ENCODE measurements around the gene GOLGA8J. TPM values are rescaled to one million over a fixed set of nuclear protein-coding genes. Genes with fewer than 3 reads are reported as not detected.

The GOLGA8J gene
- total and polyA plus RNA-seq, 4 donors = 0.06 to 0.25 TPM; not detected in 2

- no peak for TF ChIP-seq ZBTB33 (IDR thresholded peaks at IDR 0.05)
Observed at GRCh38 chr15:30055604-30056003, 27.2 kb upstream of the GOLGA8J start (continued).

- Histone ChIP-seq H3K27me3 (ENCODE audit: control insufficient read depth in 4 of 4, insufficient read depth in 4 of 4, low read length in 3 of 4) (no peaks in the 10 kb centered on the region), H3K4me3 (ENCODE audit: low read depth in 1 of 3, low read length in 3 of 3) (no peak overlapping the region), H3K9ac (ENCODE audit: low read depth in 1 of 2, low read length in 2 of 2) (no peak overlapping the region), H3K36me3 (ENCODE audit: control insufficient read depth in 4 of 4, insufficient read depth in 3 of 4, low read depth in 1 of 4, low read length in 3 of 4) (no peaks in the 10 kb centered on the region), H3K27ac (ENCODE audit: low read depth in 1 of 2, low read length in 2 of 2) (no peak overlapping the region), H3K9me3 (ENCODE audit: control insufficient read depth in 4 of 4, low read length in 3 of 4) (no peaks in the 10 kb centered on the region), H3K4me1 (ENCODE audit: control insufficient read depth in 4 of 4, insufficient read depth in 4 of 4, low read length in 3 of 4) (no peaks in the 10 kb centered on the region)
- no peak for TF ChIP-seq FOXA1 (IDR thresholded peaks at IDR 0.05)
- TF ChIP-seq, protein P1, sequence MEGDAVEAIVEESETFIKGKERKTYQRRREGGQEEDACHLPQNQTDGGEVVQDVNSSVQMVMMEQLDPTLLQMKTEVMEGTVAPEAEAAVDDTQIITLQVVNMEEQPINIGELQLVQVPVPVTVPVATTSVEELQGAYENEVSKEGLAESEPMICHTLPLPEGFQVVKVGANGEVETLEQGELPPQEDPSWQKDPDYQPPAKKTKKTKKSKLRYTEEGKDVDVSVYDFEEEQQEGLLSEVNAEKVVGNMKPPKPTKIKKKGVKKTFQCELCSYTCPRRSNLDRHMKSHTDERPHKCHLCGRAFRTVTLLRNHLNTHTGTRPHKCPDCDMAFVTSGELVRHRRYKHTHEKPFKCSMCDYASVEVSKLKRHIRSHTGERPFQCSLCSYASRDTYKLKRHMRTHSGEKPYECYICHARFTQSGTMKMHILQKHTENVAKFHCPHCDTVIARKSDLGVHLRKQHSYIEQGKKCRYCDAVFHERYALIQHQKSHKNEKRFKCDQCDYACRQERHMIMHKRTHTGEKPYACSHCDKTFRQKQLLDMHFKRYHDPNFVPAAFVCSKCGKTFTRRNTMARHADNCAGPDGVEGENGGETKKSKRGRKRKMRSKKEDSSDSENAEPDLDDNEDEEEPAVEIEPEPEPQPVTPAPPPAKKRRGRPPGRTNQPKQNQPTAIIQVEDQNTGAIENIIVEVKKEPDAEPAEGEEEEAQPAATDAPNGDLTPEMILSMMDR (IDR thresholded peaks at IDR 0.05; ENCODE audit: low read depth, low read length, missing input control) = no peak
- TF ChIP-seq ZBTB33 (IDR thresholded peaks at IDR 0.05) = no peak
- TF ChIP-seq HNF4A (conservative IDR thresholded peaks at IDR 0.05) = no peak
- WGBS = 92% methylated on average over 4 of the region's 4 CpGs
- DNase-seq (ENCODE audit: low spot score) = no peak
Observed at GRCh38 chr15:30056166-30056565, 26.6 kb upstream of the GOLGA8J start.

- Histone ChIP-seq H3K9me3 (ENCODE audit: control insufficient read depth in 4 of 4, low read length in 3 of 4) (no peaks in the 10 kb centered on the region), H3K4me1 (ENCODE audit: control insufficient read depth in 4 of 4, insufficient read depth in 4 of 4, low read length in 3 of 4) (no peaks in the 10 kb centered on the region), H3K27ac (ENCODE audit: low read depth in 1 of 2, low read length in 2 of 2) (no peak overlapping the region), H3K4me3 (ENCODE audit: low read depth in 1 of 3, low read length in 3 of 3) (no peak overlapping the region), H3K9ac (ENCODE audit: low read depth in 1 of 2, low read length in 2 of 2) (no peak overlapping the region), H3K27me3 (ENCODE audit: control insufficient read depth in 4 of 4, insufficient read depth in 4 of 4, low read length in 3 of 4) (no peaks in the 10 kb centered on the region), H3K36me3 (ENCODE audit: control insufficient read depth in 4 of 4, insufficient read depth in 3 of 4, low read depth in 1 of 4, low read length in 3 of 4) (no peaks in the 10 kb centered on the region)
- 87% methylated on average over 11 of the region's 11 CpGs for WGBS
- DNase-seq (ENCODE audit: low spot score) = no peak
- TF ChIP-seq YY1 (IDR thresholded peaks at IDR 0.05) = no peak
- no peak for TF ChIP-seq FOXA1 (IDR thresholded peaks at IDR 0.05)
- TF ChIP-seq RAD21 (IDR thresholded peaks at IDR 0.05) = no peak
- TF ChIP-seq RXRA (IDR thresholded peaks at IDR 0.05) = no peak
- TF ChIP-seq, protein P1 (IDR thresholded peaks at IDR 0.05; ENCODE audit: low read depth, low read length, missing input control) = no peak
- no peak for TF ChIP-seq NR2F2 (IDR thresholded peaks at IDR 0.05)
- no peak for TF ChIP-seq JUND (IDR thresholded peaks at IDR 0.05)
- no peak for TF ChIP-seq MAX (IDR thresholded peaks at IDR 0.05)
- TF ChIP-seq TAF1 (conservative IDR thresholded peaks at IDR 0.05) = no peak
- no peak for TF ChIP-seq HNF4A (conservative IDR thresholded peaks at IDR 0.05)
- TF ChIP-seq ZBTB33 (IDR thresholded peaks at IDR 0.05) = no peak
- TF ChIP-seq, protein P2, sequence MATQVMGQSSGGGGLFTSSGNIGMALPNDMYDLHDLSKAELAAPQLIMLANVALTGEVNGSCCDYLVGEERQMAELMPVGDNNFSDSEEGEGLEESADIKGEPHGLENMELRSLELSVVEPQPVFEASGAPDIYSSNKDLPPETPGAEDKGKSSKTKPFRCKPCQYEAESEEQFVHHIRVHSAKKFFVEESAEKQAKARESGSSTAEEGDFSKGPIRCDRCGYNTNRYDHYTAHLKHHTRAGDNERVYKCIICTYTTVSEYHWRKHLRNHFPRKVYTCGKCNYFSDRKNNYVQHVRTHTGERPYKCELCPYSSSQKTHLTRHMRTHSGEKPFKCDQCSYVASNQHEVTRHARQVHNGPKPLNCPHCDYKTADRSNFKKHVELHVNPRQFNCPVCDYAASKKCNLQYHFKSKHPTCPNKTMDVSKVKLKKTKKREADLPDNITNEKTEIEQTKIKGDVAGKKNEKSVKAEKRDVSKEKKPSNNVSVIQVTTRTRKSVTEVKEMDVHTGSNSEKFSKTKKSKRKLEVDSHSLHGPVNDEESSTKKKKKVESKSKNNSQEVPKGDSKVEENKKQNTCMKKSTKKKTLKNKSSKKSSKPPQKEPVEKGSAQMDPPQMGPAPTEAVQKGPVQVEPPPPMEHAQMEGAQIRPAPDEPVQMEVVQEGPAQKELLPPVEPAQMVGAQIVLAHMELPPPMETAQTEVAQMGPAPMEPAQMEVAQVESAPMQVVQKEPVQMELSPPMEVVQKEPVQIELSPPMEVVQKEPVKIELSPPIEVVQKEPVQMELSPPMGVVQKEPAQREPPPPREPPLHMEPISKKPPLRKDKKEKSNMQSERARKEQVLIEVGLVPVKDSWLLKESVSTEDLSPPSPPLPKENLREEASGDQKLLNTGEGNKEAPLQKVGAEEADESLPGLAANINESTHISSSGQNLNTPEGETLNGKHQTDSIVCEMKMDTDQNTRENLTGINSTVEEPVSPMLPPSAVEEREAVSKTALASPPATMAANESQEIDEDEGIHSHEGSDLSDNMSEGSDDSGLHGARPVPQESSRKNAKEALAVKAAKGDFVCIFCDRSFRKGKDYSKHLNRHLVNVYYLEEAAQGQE (IDR thresholded peaks at IDR 0.05) = no peak
- no peak for TF ChIP-seq HNF4G (IDR thresholded peaks at IDR 0.05)
- no peak for TF ChIP-seq EGR1 (IDR thresholded peaks at IDR 0.05; ENCODE audit: low read depth in 2 of 2)
- no peak for TF ChIP-seq SP1 (IDR thresholded peaks at IDR 0.05)
- TF ChIP-seq, protein P3, sequence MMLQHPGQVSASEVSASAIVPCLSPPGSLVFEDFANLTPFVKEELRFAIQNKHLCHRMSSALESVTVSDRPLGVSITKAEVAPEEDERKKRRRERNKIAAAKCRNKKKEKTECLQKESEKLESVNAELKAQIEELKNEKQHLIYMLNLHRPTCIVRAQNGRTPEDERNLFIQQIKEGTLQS (IDR thresholded peaks at IDR 0.05) = no peak
Observed at GRCh38 chr15:30059771-30060170, 23.0 kb upstream of the GOLGA8J start.

All from liver (tissue), 9 donors.